ENCODE data around the gene DDTL. TPM values are rescaled to one million over a fixed set of nuclear protein-coding genes. Genes with fewer than 3 reads are reported as not detected.
"Not testable (repeated sequence)": the region's sequence is repeated elsewhere in the genome, so short reads cannot be mapped to it uniquely, and the experiment has no call there.

Gene DDTL
- 2.1 TPM for polyA plus RNA-seq (2013, experiment 1 of 2)
- polyA plus RNA-seq (2013, experiment 2 of 2) = 2.2 TPM

- not testable (repeated sequence) for DNase-seq; H3K23ac ChIP-seq (ENCODE audit: low read length); H3K18ac ChIP-seq (ENCODE audit: low read length); H3K27ac ChIP-seq (ENCODE audit: low read depth, low read length); H2BK5ac ChIP-seq (ENCODE audit: low read length); H3K4me3 ChIP-seq (ENCODE audit: low read length); H2BK15ac ChIP-seq (replicated peaks; ENCODE audit: low read depth); H2AK5ac ChIP-seq (ENCODE audit: low read length); H4K8ac ChIP-seq (ENCODE audit: low read depth, low read length); H3K4ac ChIP-seq (ENCODE audit: low read depth, low read length); H3K4me1 ChIP-seq (ENCODE audit: control insufficient read depth, low read depth, low read length); H3K36me3 ChIP-seq (ENCODE audit: control insufficient read depth, insufficient read depth, low read length); H2BK120ac ChIP-seq (ENCODE audit: low read depth, low read length); H3K27me3 ChIP-seq (ENCODE audit: insufficient read depth, low read length, poor library complexity); H3K79me2 ChIP-seq (ENCODE audit: control insufficient read depth, insufficient read depth, low read length); H3K9ac ChIP-seq (ENCODE audit: low read length); H3K56ac ChIP-seq (ENCODE audit: low read length); H4K5ac ChIP-seq (ENCODE audit: low read length); H3K4me2 ChIP-seq (ENCODE audit: low read length); H3K79me1 ChIP-seq (ENCODE audit: low read length)
- no CpG with 5 or more reads among the region's 30 CpGs for WGBS (ENCODE audit: extremely low coverage, insufficient coverage, low lambda C conversion rate)
These were observed at the start of gene DDTL for GRCh38 chr22:23966568-23966967. TSS of gene DDTL (plus strand) at chr22:23966888. CDS start at chr22:23966915, 27 bp downstream.

- not testable (repeated sequence) for H3K4ac ChIP-seq (ENCODE audit: low read depth, low read length); H3K4me1 ChIP-seq (ENCODE audit: control insufficient read depth, low read depth, low read length); H3K56ac ChIP-seq (ENCODE audit: low read length); H2BK5ac ChIP-seq (ENCODE audit: low read length); H4K8ac ChIP-seq (ENCODE audit: low read depth, low read length); H3K79me2 ChIP-seq (ENCODE audit: control insufficient read depth, insufficient read depth, low read length); DNase-seq; H3K23ac ChIP-seq (ENCODE audit: low read length); H3K9ac ChIP-seq (ENCODE audit: low read length); H2AK5ac ChIP-seq (ENCODE audit: low read length); H3K4me3 ChIP-seq (ENCODE audit: low read length); H4K5ac ChIP-seq (ENCODE audit: low read length); H2BK120ac ChIP-seq (ENCODE audit: low read depth, low read length); H3K4me2 ChIP-seq (ENCODE audit: low read length); H3K36me3 ChIP-seq (ENCODE audit: control insufficient read depth, insufficient read depth, low read length); H2BK15ac ChIP-seq (replicated peaks; ENCODE audit: low read depth); H3K27me3 ChIP-seq (ENCODE audit: insufficient read depth, low read length, poor library complexity); H3K27ac ChIP-seq (ENCODE audit: low read depth, low read length); H3K18ac ChIP-seq (ENCODE audit: low read length); H3K79me1 ChIP-seq (ENCODE audit: low read length)
- no CpG with 5 or more reads among the region's 1 CpG for WGBS (ENCODE audit: extremely low coverage, insufficient coverage, low lambda C conversion rate)
These were observed 46.4 kb upstream of the DDTL start for GRCh38 chr22:23920267-23920611.

- not testable (repeated sequence) for H3K4me3 ChIP-seq (ENCODE audit: low read length)
These were observed 45.0 kb upstream of the DDTL start for GRCh38 chr22:23921586-23922201.

GRCh38 chr22:23922921-23923320 lies 43.8 kb upstream of the DDTL start:
- H3K4me2 ChIP-seq (ENCODE audit: low read length) = no peak overlapping the region
- no peak overlapping the region for H3K4ac ChIP-seq (ENCODE audit: low read depth, low read length)
- no peak overlapping the region for H4K5ac ChIP-seq (ENCODE audit: low read length)
- no peak overlapping the region for H2BK120ac ChIP-seq (ENCODE audit: low read depth, low read length)
- no peak overlapping the region for H2BK15ac ChIP-seq (replicated peaks; ENCODE audit: low read depth)
- H3K56ac ChIP-seq (ENCODE audit: low read length) = no peak overlapping the region
- H3K4me1 ChIP-seq (ENCODE audit: control insufficient read depth, low read depth, low read length) = no peaks in the 10 kb centered on the region
- no peak overlapping the region for H3K9ac ChIP-seq (ENCODE audit: low read length)
- no peak overlapping the region for H3K18ac ChIP-seq (ENCODE audit: low read length)
- no peak overlapping the region for H2AK5ac ChIP-seq (ENCODE audit: low read length)
- H4K8ac ChIP-seq (ENCODE audit: low read depth, low read length) = no peak overlapping the region
- no peak overlapping the region for H3K4me3 ChIP-seq (ENCODE audit: low read length)
- H3K79me2 ChIP-seq (ENCODE audit: control insufficient read depth, insufficient read depth, low read length) = no peaks in the 10 kb centered on the region
- no CpG with 5 or more reads among the region's 2 CpGs for WGBS (ENCODE audit: extremely low coverage, insufficient coverage, low lambda C conversion rate)
- no peak overlapping the region for H3K23ac ChIP-seq (ENCODE audit: low read length)
- no peaks in the 10 kb centered on the region for H3K27me3 ChIP-seq (ENCODE audit: insufficient read depth, low read length, poor library complexity)
- peaks cover 6% of the 10 kb centered on the region for H3K36me3 ChIP-seq (ENCODE audit: control insufficient read depth, insufficient read depth, low read length)
- no peaks in the 10 kb centered on the region for H3K79me1 ChIP-seq (ENCODE audit: low read length)
- H3K27ac ChIP-seq (ENCODE audit: low read depth, low read length) = no peak overlapping the region
- DNase-seq = no peak
- H2BK5ac ChIP-seq (ENCODE audit: low read length) = no peak overlapping the region

More at GRCh38 chr22:23921586-23922201, 45.0 kb upstream of the DDTL start:
- not testable (repeated sequence) for H3K4me1 ChIP-seq (ENCODE audit: control insufficient read depth, low read depth, low read length); H3K18ac ChIP-seq (ENCODE audit: low read length); H3K56ac ChIP-seq (ENCODE audit: low read length); H2AK5ac ChIP-seq (ENCODE audit: low read length); H2BK5ac ChIP-seq (ENCODE audit: low read length); H2BK15ac ChIP-seq (replicated peaks; ENCODE audit: low read depth); H3K27me3 ChIP-seq (ENCODE audit: insufficient read depth, low read length, poor library complexity); H3K9ac ChIP-seq (ENCODE audit: low read length); H3K4me2 ChIP-seq (ENCODE audit: low read length); H3K79me1 ChIP-seq (ENCODE audit: low read length); H4K8ac ChIP-seq (ENCODE audit: low read depth, low read length); H3K79me2 ChIP-seq (ENCODE audit: control insufficient read depth, insufficient read depth, low read length); H3K23ac ChIP-seq (ENCODE audit: low read length); H3K36me3 ChIP-seq (ENCODE audit: control insufficient read depth, insufficient read depth, low read length); H3K27ac ChIP-seq (ENCODE audit: low read depth, low read length); H4K5ac ChIP-seq (ENCODE audit: low read length); H2BK120ac ChIP-seq (ENCODE audit: low read depth, low read length); H3K4ac ChIP-seq (ENCODE audit: low read depth, low read length)
- WGBS (ENCODE audit: extremely low coverage, insufficient coverage, low lambda C conversion rate) = no CpG with 5 or more reads among the region's 13 CpGs
- DNase-seq = peak; percentile 32

- Histone ChIP-seq H3K4ac (ENCODE audit: low read depth, low read length) (no peak overlapping the region), H3K4me1 (ENCODE audit: control insufficient read depth, low read depth, low read length) (no peaks in the 10 kb centered on the region), H3K27ac (ENCODE audit: low read depth, low read length) (no peak overlapping the region), H3K79me2 (ENCODE audit: control insufficient read depth, insufficient read depth, low read length) (no peaks in the 10 kb centered on the region), H3K79me1 (ENCODE audit: low read length) (no peaks in the 10 kb centered on the region), H3K18ac (ENCODE audit: low read length) (no peak overlapping the region), H2BK120ac (ENCODE audit: low read depth, low read length) (no peak overlapping the region), H3K56ac (ENCODE audit: low read length) (no peak overlapping the region), H3K4me3 (ENCODE audit: low read length) (no peak overlapping the region), H3K36me3 (ENCODE audit: control insufficient read depth, insufficient read depth, low read length) (peaks cover 6% of the 10 kb centered on the region), H2AK5ac (ENCODE audit: low read length) (no peak overlapping the region), H4K5ac (ENCODE audit: low read length) (no peak overlapping the region), H3K27me3 (ENCODE audit: insufficient read depth, low read length, poor library complexity) (no peaks in the 10 kb centered on the region), H2BK5ac (ENCODE audit: low read length) (no peak overlapping the region), H3K23ac (ENCODE audit: low read length) (no peak overlapping the region), H4K8ac (ENCODE audit: low read depth, low read length) (no peak overlapping the region), H3K9ac (ENCODE audit: low read length) (no peak overlapping the region), H2BK15ac (replicated peaks; ENCODE audit: low read depth) (no peak overlapping the region), H3K4me2 (ENCODE audit: low read length) (no peak overlapping the region)
- WGBS (ENCODE audit: extremely low coverage, insufficient coverage, low lambda C conversion rate) = no CpG with 5 or more reads among the region's 6 CpGs
- no peak for DNase-seq
These were observed 41.6 kb upstream of the DDTL start for GRCh38 chr22:23925020-23925606.

GRCh38 chr22:23926561-23926960 lies 40.1 kb upstream of the DDTL start:
- no peak overlapping the region for H2BK5ac ChIP-seq (ENCODE audit: low read length)
- no peak overlapping the region for H3K27ac ChIP-seq (ENCODE audit: low read depth, low read length)
- WGBS (ENCODE audit: extremely low coverage, insufficient coverage, low lambda C conversion rate) = no CpG with 5 or more reads among the region's 14 CpGs
- no peak overlapping the region for H3K4ac ChIP-seq (ENCODE audit: low read depth, low read length)
- no peak for DNase-seq
- H2AK5ac ChIP-seq (ENCODE audit: low read length) = no peak overlapping the region
- no peak overlapping the region for H3K4me3 ChIP-seq (ENCODE audit: low read length)
- H3K4me2 ChIP-seq (ENCODE audit: low read length) = no peak overlapping the region
- H3K56ac ChIP-seq (ENCODE audit: low read length) = no peak overlapping the region
- H3K36me3 ChIP-seq (ENCODE audit: control insufficient read depth, insufficient read depth, low read length) = peaks cover 6% of the 10 kb centered on the region
- H3K23ac ChIP-seq (ENCODE audit: low read length) = no peak overlapping the region
- H3K79me2 ChIP-seq (ENCODE audit: control insufficient read depth, insufficient read depth, low read length) = no peaks in the 10 kb centered on the region
- H3K27me3 ChIP-seq (ENCODE audit: insufficient read depth, low read length, poor library complexity) = no peaks in the 10 kb centered on the region
- H4K5ac ChIP-seq (ENCODE audit: low read length) = no peak overlapping the region
- H3K79me1 ChIP-seq (ENCODE audit: low read length) = no peaks in the 10 kb centered on the region
- no peak overlapping the region for H3K18ac ChIP-seq (ENCODE audit: low read length)
- no peaks in the 10 kb centered on the region for H3K4me1 ChIP-seq (ENCODE audit: control insufficient read depth, low read depth, low read length)
- no peak overlapping the region for H2BK120ac ChIP-seq (ENCODE audit: low read depth, low read length)
- H4K8ac ChIP-seq (ENCODE audit: low read depth, low read length) = no peak overlapping the region
- no peak overlapping the region for H3K9ac ChIP-seq (ENCODE audit: low read length)
- H2BK15ac ChIP-seq (replicated peaks; ENCODE audit: low read depth) = no peak overlapping the region

Measured in mesendoderm (in vitro differentiated cells).